Tibial nerve (tissue), 4 donors: ENCODE measurements around the gene HACE1. TPM values are rescaled to one million over a fixed set of nuclear protein-coding genes. Genes with fewer than 3 reads are reported as not detected.

ENCODE experiments used
- DNase-seq, 2 donors: peaks; one replicate each; pipeline ENCODE4 v3.0.0-alpha.2; 2019; ENCODE audit warnings: low spot score in 2 of 2
- H3K27ac ChIP-seq, 4 donors: fragments of 200-600 bp; sonication (generic) in 3 of 4; one replicate each; pipeline ENCODE4 v1.5.1; 2017 to 2019; ENCODE audit warnings: mild to moderate bottlenecking in 1 of 4
- H3K27me3 ChIP-seq, 2 donors: fragments of 200-600 bp; sonication (generic) in 1 of 2; one replicate each; pipeline versions ENCODE4 v1.5.1 to v1.6.0; 2017 to 2019
- H3K36me3 ChIP-seq, 3 donors: fragments of 200-600 bp; sonication (generic); one replicate each; pipeline ENCODE4 v1.5.1; 2018 to 2019
- H3K4me1 ChIP-seq, 4 donors: fragments of 200-600 bp; sonication (generic) in 3 of 4; one replicate each; pipeline ENCODE4 v1.5.1; 2017 to 2019
- H3K4me3 ChIP-seq, 4 donors: fragments of 200-600 bp; sonication (generic) in 3 of 4; one replicate each; pipeline ENCODE4 v1.5.1; 2017 to 2019; ENCODE audit warnings: mild to moderate bottlenecking in 1 of 4, moderate library complexity in 1 of 4
- H3K9me3 ChIP-seq, 4 donors: fragments of 200-600 bp; sonication (generic) in 3 of 4; one replicate each; pipeline ENCODE4 v1.5.1; 2017 to 2019
- CTCF ChIP-seq, 5 experiments: fragments of 200-600 bp in 3 of 5; fragments of 450-650 bp in 2 of 5; sonication (generic) in 3 of 5; IDR thresholded peaks; one replicate each; pipeline ENCODE4 v1.5.1; 2016 to 2019; ENCODE audit warnings: antibody characterized with exemption in 5 of 5, mild to moderate bottlenecking in 3 of 5, moderate library complexity in 2 of 5
- EP300 ChIP-seq, 2 donors: sonication (generic); formaldehyde crosslinking; IDR thresholded peaks; one replicate each; pipeline ENCODE4 v1.6.1; 2017; ENCODE audit warnings: antibody characterized with exemption in 2 of 2, mild to moderate bottlenecking in 1 of 2
- POLR2A ChIP-seq, 2 donors: fragments of 450-650 bp; IDR thresholded peaks; one replicate each; pipeline ENCODE4 v1.6.1; 2017; ENCODE audit warnings: antibody characterized with exemption in 2 of 2, mild to moderate bottlenecking in 2 of 2, moderate library complexity in 2 of 2
- WGBS, 2 donors: methylation state at CpG; one replicate each; pipeline ENCODE4 v1.1.5; 2018; 5-methylcytosine and 5-hydroxymethylcytosine counted together
- total RNA-seq, 4 donors: library from RNA; depleted of rRNA; stranded (reverse); fragments of >200 nt; gene quantifications; one replicate each; pipeline ENCODE4 v1.1.0, GENCODE V29; 2016

The HACE1 gene
- total RNA-seq, 4 donors from 2014 or later = 26.2 to 37.5 (median 28.7) TPM

GRCh38 chr6:104796031-104796785 is 63.5 kb downstream of the HACE1 start:
- H3K4me1 ChIP-seq = no peaks in the 10 kb centered on the region
- no peaks in the 10 kb centered on the region for H3K9me3 ChIP-seq
- no peak overlapping the region for H3K27ac ChIP-seq
- no peaks in the 10 kb centered on the region for H3K27me3 ChIP-seq
- no peak for DNase-seq
- WGBS, 2 donors = 82 to 90% methylated on average over 6 of the region's 6 CpGs
- H3K36me3 ChIP-seq = peaks cover 0 to 44% (median 0%) of the 10 kb centered on the region in 3 donors
- no peak overlapping the region for H3K4me3 ChIP-seq
- TF ChIP-seq POLR2A (IDR thresholded peaks at IDR 0.05) = no peak
- no peak for TF ChIP-seq EP300 (IDR thresholded peaks at IDR 0.05)
- no peak for TF ChIP-seq CTCF (IDR thresholded peaks at IDR 0.05)

- H3K27me3 ChIP-seq = no peaks in the 10 kb centered on the region
- 94 to 96% methylated on average over 3 of the region's 3 CpGs for WGBS, 2 donors
- no peak overlapping the region for H3K27ac ChIP-seq
- no peak for DNase-seq
- no peak overlapping the region for H3K4me3 ChIP-seq
- H3K36me3 ChIP-seq = peaks cover 0 to 45% (median 0%) of the 10 kb centered on the region in 3 donors
- TF ChIP-seq CTCF (IDR thresholded peaks at IDR 0.05) = no peak
- no peak for TF ChIP-seq EP300 (IDR thresholded peaks at IDR 0.05)
- TF ChIP-seq POLR2A (IDR thresholded peaks at IDR 0.05) = no peak
- H3K4me1 ChIP-seq = no peaks in the 10 kb centered on the region
- H3K9me3 ChIP-seq = no peaks in the 10 kb centered on the region
Observed at GRCh38 chr6:104795363-104795762, 64.4 kb downstream of the HACE1 start.

GRCh38 chr6:104789770-104790190 is 69.9 kb downstream of the HACE1 start:
- TF ChIP-seq CTCF (IDR thresholded peaks at IDR 0.05) = peak in 2 of 5 experiments; percentile 10 to 21
- no peak for TF ChIP-seq EP300 (IDR thresholded peaks at IDR 0.05)
- no peak for TF ChIP-seq POLR2A (IDR thresholded peaks at IDR 0.05)
- WGBS, 2 donors = 50 to 51% methylated on average over 5 of the region's 5 CpGs
- Histone ChIP-seq H3K27me3 (no peaks in the 10 kb centered on the region), H3K27ac (no peak overlapping the region), H3K4me3 (no peak overlapping the region), H3K9me3 (no peaks in the 10 kb centered on the region), H3K36me3 (peaks cover 0 to 30% (median 0%) of the 10 kb centered on the region in 3 donors), H3K4me1 (peaks cover 0 to 5% (median 0%) of the 10 kb centered on the region in 4 donors)
- DNase-seq = no peak

GRCh38 chr6:104788400-104788799 is 71.3 kb downstream of the HACE1 start:
- WGBS, 2 donors = 85 to 87% methylated on average over 2 of the region's 2 CpGs
- H3K27ac ChIP-seq = no peak overlapping the region
- H3K9me3 ChIP-seq = no peaks in the 10 kb centered on the region
- H3K36me3 ChIP-seq = peaks cover 0 to 25% (median 0%) of the 10 kb centered on the region in 3 donors
- no peak overlapping the region for H3K4me3 ChIP-seq
- no peak for DNase-seq
- H3K27me3 ChIP-seq = no peaks in the 10 kb centered on the region
- TF ChIP-seq POLR2A (IDR thresholded peaks at IDR 0.05) (no peak), EP300 (IDR thresholded peaks at IDR 0.05) (no peak), CTCF (IDR thresholded peaks at IDR 0.05) (no peak)
- peaks cover 0 to 5% (median 0%) of the 10 kb centered on the region in 4 donors for H3K4me1 ChIP-seq

- Histone ChIP-seq H3K36me3 (peaks cover 0 to 17% (median 0%) of the 10 kb centered on the region in 3 donors), H3K4me3 (no peak overlapping the region), H3K4me1 (peaks cover 0 to 5% (median 0%) of the 10 kb centered on the region in 4 donors), H3K9me3 (no peaks in the 10 kb centered on the region), H3K27ac (no peak overlapping the region), H3K27me3 (no peaks in the 10 kb centered on the region)
- no peak for DNase-seq
- TF ChIP-seq EP300 (IDR thresholded peaks at IDR 0.05) = no peak
- no peak for TF ChIP-seq POLR2A (IDR thresholded peaks at IDR 0.05)
- no peak for TF ChIP-seq CTCF (IDR thresholded peaks at IDR 0.05)
- 90% methylated on average over 2 of the region's 2 CpGs for WGBS, 2 donors
Observed at GRCh38 chr6:104787305-104787704, 72.4 kb downstream of the HACE1 start.
